GM12891 (cell line): Measurements from ENCODE around the gene SLC30A7.

ENCODE experiments used
- PAX5 ChIP-seq: IDR thresholded peaks from 2 replicates; pipeline ENCODE4 v1.6.1; 2011; ENCODE audit warnings: low read length, moderate library complexity, mild to moderate bottlenecking; ENCODE audit not compliant: insufficient read depth, severe bottlenecking
- POLR2AphosphoS5 ChIP-seq: IDR thresholded peaks from 2 replicates; pipeline ENCODE4 v1.6.1; 2011; ENCODE audit warnings: low read depth, low read length, control low read depth
- TAF1 ChIP-seq: IDR thresholded peaks from 2 replicates; pipeline ENCODE4 v1.6.1; 2011; ENCODE audit warnings: low read depth, low read length, control low read depth

GRCh38 chr1:100931716-100932115, 35.8 kb downstream of the SLC30A7 start:
- no peak for TF ChIP-seq TAF1
- no peak for TF ChIP-seq POLR2AphosphoS5
- no peak for TF ChIP-seq PAX5
